Thyroid gland (tissue), 4 donors: Measurements from ENCODE around the gene PLCL1. TPM values are rescaled to one million over a fixed set of nuclear protein-coding genes. Genes with fewer than 3 reads are reported as not detected.

ENCODE experiments used
- DNase-seq, 2 donors: peaks; one replicate each; pipeline ENCODE4 v3.0.0-alpha.2; 2019
- H3K27ac ChIP-seq, 3 donors: fragments of 200-600 bp; sonication (generic); 1 replicate in 2 of 3; 2 replicates in 1 of 3; pipeline ENCODE4 v1.5.1; 2016 to 2019; ENCODE audit warnings: mild to moderate bottlenecking in 1 of 3, moderate library complexity in 1 of 3
- H3K27me3 ChIP-seq: fragments of 200-600 bp; sonication (generic); one replicate; pipeline ENCODE4 v1.5.1; 2019
- H3K36me3 ChIP-seq, 2 donors: fragments of 200-600 bp; sonication (generic); one replicate each; pipeline ENCODE4 v1.5.1; 2016 to 2019
- H3K4me1 ChIP-seq, 2 donors: fragments of 200-600 bp; sonication (generic); one replicate each; pipeline ENCODE4 v1.5.1; 2017 to 2019
- H3K4me3 ChIP-seq, 3 donors: fragments of 200-600 bp; sonication (generic); replicated peaks in 1 of 3; 1 replicate in 2 of 3; 2 replicates in 1 of 3; pipeline ENCODE4 v1.5.1; 2016; ENCODE audit warnings: mild to moderate bottlenecking in 1 of 3
- H3K9me3 ChIP-seq: fragments of 200-600 bp; sonication (generic); one replicate; pipeline ENCODE4 v1.5.1; 2017
- CTCF ChIP-seq, 6 experiments: fragments of 200-600 bp in 3 of 6; fragments of 450-650 bp in 3 of 6; sonication (generic) in 3 of 6; IDR thresholded peaks; one replicate each; pipeline ENCODE4 v1.5.1; 2016 to 2019; ENCODE audit warnings: antibody characterized with exemption in 6 of 6, mild to moderate bottlenecking in 2 of 6, inconsistent platforms in 1 of 6, moderate library complexity in 1 of 6
- POLR2A ChIP-seq, 2 donors: fragments of 450-650 bp; IDR thresholded peaks; one replicate each; pipeline ENCODE4 v1.6.1; 2017; ENCODE audit warnings: antibody characterized with exemption in 2 of 2, mild to moderate bottlenecking in 2 of 2, moderate library complexity in 1 of 2
- WGBS, 2 donors: methylation state at CpG; one replicate each; pipeline ENCODE4 v1.1.5; 2017; 5-methylcytosine and 5-hydroxymethylcytosine counted together
- intact Hi-C: fragments of 100-400 bp; cut with DNase I; formaldehyde crosslinking; loops from one replicate; pipeline ENCODE4 v1.15.1; 2023
- total RNA-seq, 4 donors: library from RNA; depleted of rRNA; stranded (reverse); fragments of >200 nt; gene quantifications; one replicate each; pipeline ENCODE4 v1.2.3, GENCODE V29; 2016

PLCL1 gene
- total RNA-seq, 4 donors from 2014 or later, result 9.1 to 11.8 (median 9.9) TPM

GRCh38 chr2:197800091-197800490 lies 4.3 kb upstream of the PLCL1 start:
- peaks cover 11 to 12% of the 10 kb centered on the region in 2 donors for H3K4me1 ChIP-seq
- no peak for DNase-seq
- H3K36me3 ChIP-seq, result no peaks in the 10 kb centered on the region
- H3K27ac ChIP-seq, result no peak overlapping the region
- intact Hi-C loops, result loop anchor here (5.0 kb wide), 2 partner anchors 327 to 497 kb away; no protein-coding TSS in a partner anchor
- no peak overlapping the region for H3K4me3 ChIP-seq
- 83 to 87% methylated on average over 2 of the region's 2 CpGs for WGBS, 2 donors
- H3K27me3 ChIP-seq, result no peaks in the 10 kb centered on the region
- TF ChIP-seq POLR2A (IDR thresholded peaks at IDR 0.05) (no peak), CTCF (IDR thresholded peaks at IDR 0.05) (no peak)
- no peaks in the 10 kb centered on the region for H3K9me3 ChIP-seq

- no peak for TF ChIP-seq POLR2A (IDR thresholded peaks at IDR 0.05)
- H3K9me3 ChIP-seq, result no peaks in the 10 kb centered on the region
- H3K27me3 ChIP-seq, result no peaks in the 10 kb centered on the region
- H3K4me1 ChIP-seq, result peaks cover 11 to 12% of the 10 kb centered on the region in 2 donors
- no peak for DNase-seq
- no peaks in the 10 kb centered on the region for H3K36me3 ChIP-seq
- intact Hi-C loops, result loop anchor here (5.0 kb wide), 2 partner anchors 326 to 496 kb away; no protein-coding TSS in a partner anchor
- H3K4me3 ChIP-seq, result no peak overlapping the region
- no peak overlapping the region for H3K27ac ChIP-seq
Measured at GRCh38 chr2:197801033-197801432, 3.4 kb upstream of the PLCL1 start.

GRCh38 chr2:197803033-197803444 lies 1.4 kb upstream of the PLCL1 start:
- H3K27me3 ChIP-seq, result no peaks in the 10 kb centered on the region
- H3K36me3 ChIP-seq, result no peaks in the 10 kb centered on the region
- WGBS, 2 donors, result 28 to 36% methylated on average over 2 of the region's 2 CpGs
- TF ChIP-seq CTCF (IDR thresholded peaks at IDR 0.05) (peak in 5 of 6 experiments; percentile 34 to 92 (median 81)), POLR2A (IDR thresholded peaks at IDR 0.05) (no peak)
- no peak overlapping the region for H3K27ac ChIP-seq
- no peak overlapping the region for H3K4me3 ChIP-seq
- no peak for DNase-seq
- H3K4me1 ChIP-seq, result peaks cover 11 to 12% of the 10 kb centered on the region in 2 donors
- H3K9me3 ChIP-seq, result no peaks in the 10 kb centered on the region
- intact Hi-C loops, result loop anchor here (5.0 kb wide), 2 partner anchors 324 to 494 kb away; no protein-coding TSS in a partner anchor

GRCh38 chr2:197804758-197805714 lies 643 bp downstream of the PLCL1 start:
- H3K9me3 ChIP-seq, result no peaks in the 10 kb centered on the region
- peak; percentile 31 to 41 for DNase-seq
- peak overlapping the region; percentile 23 to 82 (median 71) for H3K27ac ChIP-seq
- H3K4me3 ChIP-seq, result peak overlapping the region; percentile 42 to 87 (median 83)
- no peaks in the 10 kb centered on the region for H3K36me3 ChIP-seq
- H3K27me3 ChIP-seq, result no peaks in the 10 kb centered on the region
- intact Hi-C loops, result loop anchor here (5.0 kb wide), 2 partner anchors 322 to 492 kb away; no protein-coding TSS in a partner anchor
- WGBS, 2 donors, result 1% methylated on average over 34 to 44 of the region's 92 CpGs
- peaks cover 11 to 12% of the 10 kb centered on the region in 2 donors for H3K4me1 ChIP-seq
- TF ChIP-seq CTCF (IDR thresholded peaks at IDR 0.05), result no peak
- TF ChIP-seq POLR2A (IDR thresholded peaks at IDR 0.05), result no peak

- H3K9me3 ChIP-seq, result no peaks in the 10 kb centered on the region
- TF ChIP-seq CTCF (IDR thresholded peaks at IDR 0.05), result no peak
- no peak for TF ChIP-seq POLR2A (IDR thresholded peaks at IDR 0.05)
- DNase-seq, result no peak
- H3K36me3 ChIP-seq, result no peaks in the 10 kb centered on the region
- peak overlapping the region in 1 of 3 donors; percentile 83 for H3K4me3 ChIP-seq
- peak overlapping the region in 1 of 3 donors; percentile 82 for H3K27ac ChIP-seq
- 51 to 53% methylated on average over 11 of the region's 11 CpGs for WGBS, 2 donors
- intact Hi-C loops, result no loop called here
- no peaks in the 10 kb centered on the region for H3K27me3 ChIP-seq
- H3K4me1 ChIP-seq, result peaks cover 11 to 12% of the 10 kb centered on the region in 2 donors
Measured at GRCh38 chr2:197805715-197806633, 1.6 kb downstream of the PLCL1 start.
